ENCODE results near the gene HECA. TPM values are rescaled to one million over a fixed set of nuclear protein-coding genes. Genes with fewer than 3 reads are reported as not detected.
"Not testable (repeated sequence)": the region's sequence is repeated elsewhere in the genome, so short reads cannot be mapped to it uniquely, and the experiment has no call there.

HECA gene, protein sequence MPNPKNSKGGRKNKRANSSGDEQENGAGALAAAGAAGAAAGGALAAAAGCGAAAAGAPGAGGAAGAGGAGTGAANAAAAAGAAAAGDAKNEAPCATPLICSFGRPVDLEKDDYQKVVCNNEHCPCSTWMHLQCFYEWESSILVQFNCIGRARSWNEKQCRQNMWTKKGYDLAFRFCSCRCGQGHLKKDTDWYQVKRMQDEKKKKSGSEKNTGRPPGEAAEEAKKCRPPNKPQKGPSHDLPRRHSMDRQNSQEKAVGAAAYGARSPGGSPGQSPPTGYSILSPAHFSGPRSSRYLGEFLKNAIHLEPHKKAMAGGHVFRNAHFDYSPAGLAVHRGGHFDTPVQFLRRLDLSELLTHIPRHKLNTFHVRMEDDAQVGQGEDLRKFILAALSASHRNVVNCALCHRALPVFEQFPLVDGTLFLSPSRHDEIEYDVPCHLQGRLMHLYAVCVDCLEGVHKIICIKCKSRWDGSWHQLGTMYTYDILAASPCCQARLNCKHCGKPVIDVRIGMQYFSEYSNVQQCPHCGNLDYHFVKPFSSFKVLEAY
- 26.2 TPM for total RNA-seq (ENCODE audit: insufficient read depth, low replicate concordance)

DNA sequence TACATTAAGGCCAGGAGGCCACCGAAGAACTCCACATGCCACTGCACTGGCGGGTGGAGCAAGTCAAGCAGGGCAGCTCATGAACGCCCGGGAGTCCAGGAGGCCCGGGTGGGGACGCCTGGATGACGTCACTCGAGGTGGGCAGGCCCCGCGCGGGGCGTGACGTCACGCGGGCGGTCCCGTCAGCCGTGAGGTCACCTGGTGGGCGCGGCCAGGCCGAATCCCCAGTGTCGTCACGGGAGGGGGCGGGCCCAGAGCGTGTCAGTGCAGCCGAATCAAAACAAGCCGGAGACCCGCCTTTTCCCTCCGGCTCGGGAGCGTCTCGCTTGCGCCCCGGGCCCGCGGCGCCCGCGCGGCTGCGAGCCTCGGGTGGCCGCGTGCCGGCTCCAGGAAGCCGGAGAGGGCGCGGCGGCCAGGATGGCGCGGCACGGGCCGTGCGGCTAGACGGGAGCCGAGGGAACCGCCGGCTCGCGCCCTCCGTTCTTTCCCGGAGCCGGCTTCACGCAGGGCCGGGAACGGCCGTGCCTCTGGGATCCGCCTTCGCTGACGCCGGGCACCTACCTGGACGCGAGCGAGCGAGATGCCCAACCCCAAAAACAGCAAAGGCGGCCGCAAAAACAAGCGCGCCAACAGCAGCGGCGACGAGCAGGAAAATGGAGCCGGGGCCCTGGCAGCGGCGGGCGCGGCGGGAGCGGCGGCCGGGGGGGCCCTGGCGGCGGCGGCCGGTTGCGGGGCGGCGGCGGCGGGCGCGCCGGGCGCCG, at the start of gene HECA:
TSS of gene HECA (plus strand) at position 264 of the 761 bp plus-strand sequence. CDS start at position 581, 317 bp downstream.
- DNase-seq (ENCODE audit: low spot score), result peak; percentile 92

DNA sequence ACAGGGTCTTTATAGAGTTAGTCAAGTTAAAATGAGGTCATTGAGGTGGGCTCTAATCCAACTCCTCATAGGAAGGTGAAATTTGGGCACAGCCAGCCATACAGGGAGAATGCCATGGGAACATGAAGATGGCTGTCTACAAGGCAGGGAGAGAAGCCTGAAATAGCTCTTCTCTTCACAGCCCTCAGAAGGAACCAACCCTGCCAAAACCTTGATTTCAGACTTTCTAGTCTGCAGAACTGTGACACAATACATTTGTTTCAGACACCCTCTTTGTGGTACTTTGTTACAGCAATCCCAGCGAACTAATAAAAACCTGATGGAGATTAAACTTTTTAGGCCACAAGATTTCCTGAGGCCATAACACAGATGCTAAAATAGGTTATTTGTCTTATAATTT, 43.1 kb upstream of the HECA start:
- DNase-seq (ENCODE audit: low spot score), result no peak

DNA sequence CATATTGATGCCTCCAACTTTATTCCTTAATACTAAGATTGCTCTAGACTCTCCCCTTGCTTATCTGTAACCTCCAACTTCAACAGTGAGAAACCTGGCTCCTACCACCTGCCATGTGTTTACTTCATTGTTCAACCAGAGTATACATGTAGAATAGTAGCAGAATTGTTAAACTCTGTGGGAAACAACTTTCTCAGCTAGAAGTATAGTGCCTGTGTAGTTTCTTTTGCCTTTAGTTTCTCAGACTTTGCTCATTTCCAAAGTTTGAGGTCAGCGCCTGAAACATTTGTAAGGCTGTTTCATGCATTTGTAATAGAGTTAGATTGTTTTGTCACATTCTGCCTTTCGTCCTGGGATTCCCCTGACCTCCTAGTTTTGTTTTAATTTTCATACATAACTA, 34.9 kb upstream of the HECA start:
- DNase-seq (ENCODE audit: low spot score), result no peak

DNA sequence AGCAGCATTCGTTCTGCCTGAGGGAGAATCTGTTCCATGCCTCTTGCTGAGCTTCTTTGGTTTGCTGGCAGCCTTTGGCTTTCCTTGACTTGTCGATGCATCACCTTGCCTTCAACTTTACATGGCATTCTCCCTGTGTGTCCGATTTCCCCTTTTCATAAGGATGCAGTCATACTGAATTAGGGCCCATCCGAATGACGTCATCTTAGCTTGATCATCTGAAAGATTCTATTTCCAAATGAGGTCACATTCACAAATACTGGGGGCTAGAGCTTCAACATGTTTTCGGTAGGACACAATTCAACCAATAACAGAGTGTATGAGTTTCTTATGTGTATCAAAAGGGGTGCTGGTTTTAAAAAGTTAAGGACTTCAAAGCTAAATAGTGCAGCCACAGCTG, 27.8 kb upstream of the HECA start:
- no peak for DNase-seq (ENCODE audit: low spot score)

DNA sequence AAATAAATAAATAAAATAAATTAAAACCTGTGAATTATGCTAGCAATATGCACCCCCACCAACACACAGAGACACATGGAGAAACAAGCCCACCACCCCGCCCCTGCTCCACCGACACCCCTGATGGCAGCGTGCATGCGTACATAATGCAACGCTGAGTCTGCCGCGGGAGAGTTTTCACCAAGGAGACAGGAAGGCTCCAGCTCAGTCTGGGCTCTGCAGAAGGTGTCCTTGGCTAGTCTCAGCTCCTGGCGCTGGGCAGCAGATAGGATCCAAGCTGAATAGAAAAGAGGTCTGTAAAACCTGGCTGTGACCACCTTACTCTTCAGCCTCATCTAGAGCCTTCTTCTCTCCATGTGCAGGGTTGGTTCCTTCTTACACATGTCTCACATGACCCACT, 26.5 kb upstream of the HECA start:
- no peak for DNase-seq (ENCODE audit: low spot score)

DNA sequence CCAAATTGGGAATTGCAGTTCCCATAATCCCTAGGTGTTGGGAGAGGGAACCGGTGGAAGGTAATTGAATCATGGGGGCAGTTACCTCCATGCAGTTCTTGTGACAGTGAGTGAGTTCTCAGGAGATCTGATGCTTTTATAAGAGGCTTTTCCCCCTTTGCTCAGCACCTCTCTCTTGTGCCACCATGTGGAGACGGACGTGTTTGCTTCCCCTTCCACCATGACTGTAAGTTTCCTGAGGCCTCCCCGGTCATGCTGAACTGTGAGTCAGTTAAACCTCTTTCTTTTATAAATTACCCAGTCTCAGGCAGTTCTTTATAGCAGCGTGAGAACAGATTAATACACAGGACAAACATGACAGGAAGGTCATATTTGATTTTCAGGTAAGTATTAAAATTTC, 25.3 kb upstream of the HECA start:
- DNase-seq (ENCODE audit: low spot score), result peak; percentile 7

DNA sequence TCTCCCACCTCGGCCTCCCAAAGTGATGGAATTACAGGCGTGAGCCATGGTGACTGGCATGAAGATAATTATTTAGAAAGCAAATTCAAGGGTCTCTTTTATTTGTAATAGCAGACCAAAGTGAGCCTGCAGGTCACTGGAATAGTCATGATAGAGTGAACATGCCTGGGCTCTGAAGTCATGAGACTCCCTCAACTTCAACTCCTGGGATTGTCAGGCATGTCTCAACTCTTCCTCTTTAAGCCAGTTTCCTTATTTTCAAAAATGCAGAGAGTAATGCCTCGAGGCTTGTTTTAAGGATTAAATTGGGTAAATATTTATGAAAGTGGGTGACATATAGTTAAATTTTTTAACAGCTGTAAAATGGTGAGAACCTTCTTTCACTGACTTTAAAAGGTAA, 22.7 kb upstream of the HECA start:
- DNase-seq (ENCODE audit: low spot score), result peak; percentile 61

DNA sequence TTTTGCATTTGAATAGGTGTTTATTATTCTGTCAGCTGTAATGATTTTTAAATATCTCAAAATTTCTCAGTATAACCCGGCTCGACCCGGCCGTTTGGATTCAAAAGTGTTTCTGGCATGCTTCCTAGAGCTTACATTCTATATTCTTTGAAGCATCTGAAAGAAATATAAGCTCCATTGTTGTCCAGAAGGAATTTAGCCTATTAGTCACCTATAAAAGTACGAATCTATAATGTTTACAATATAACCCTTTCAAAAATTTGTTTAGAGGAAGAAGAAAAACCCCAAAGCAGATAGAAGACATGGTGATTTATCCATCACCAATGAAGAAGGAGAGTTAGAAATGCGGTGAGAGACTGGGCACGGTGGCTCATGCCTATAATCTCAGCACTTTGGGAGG, 22.3 kb upstream of the HECA start:
- peak; percentile 4 for DNase-seq (ENCODE audit: low spot score)

DNA sequence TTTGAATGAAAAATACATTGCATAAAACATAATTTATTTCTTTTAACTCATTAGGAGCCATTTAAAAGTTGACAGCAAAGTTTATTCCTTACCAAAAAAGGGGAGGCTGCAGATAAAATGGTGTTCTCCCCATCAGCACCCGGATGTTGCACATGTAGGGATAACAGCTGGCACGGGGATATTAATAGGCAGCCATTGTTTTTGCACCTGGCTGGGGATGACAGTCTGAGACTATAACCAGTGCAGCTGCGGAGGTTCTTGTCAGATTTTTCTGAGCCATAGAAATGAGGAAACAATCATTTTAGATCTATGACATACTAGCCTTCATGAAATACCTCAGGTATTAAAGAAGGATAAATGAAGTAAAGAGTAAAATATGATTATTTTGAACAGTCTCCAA, 20.1 kb upstream of the HECA start:
- no peak for DNase-seq (ENCODE audit: low spot score)

DNA sequence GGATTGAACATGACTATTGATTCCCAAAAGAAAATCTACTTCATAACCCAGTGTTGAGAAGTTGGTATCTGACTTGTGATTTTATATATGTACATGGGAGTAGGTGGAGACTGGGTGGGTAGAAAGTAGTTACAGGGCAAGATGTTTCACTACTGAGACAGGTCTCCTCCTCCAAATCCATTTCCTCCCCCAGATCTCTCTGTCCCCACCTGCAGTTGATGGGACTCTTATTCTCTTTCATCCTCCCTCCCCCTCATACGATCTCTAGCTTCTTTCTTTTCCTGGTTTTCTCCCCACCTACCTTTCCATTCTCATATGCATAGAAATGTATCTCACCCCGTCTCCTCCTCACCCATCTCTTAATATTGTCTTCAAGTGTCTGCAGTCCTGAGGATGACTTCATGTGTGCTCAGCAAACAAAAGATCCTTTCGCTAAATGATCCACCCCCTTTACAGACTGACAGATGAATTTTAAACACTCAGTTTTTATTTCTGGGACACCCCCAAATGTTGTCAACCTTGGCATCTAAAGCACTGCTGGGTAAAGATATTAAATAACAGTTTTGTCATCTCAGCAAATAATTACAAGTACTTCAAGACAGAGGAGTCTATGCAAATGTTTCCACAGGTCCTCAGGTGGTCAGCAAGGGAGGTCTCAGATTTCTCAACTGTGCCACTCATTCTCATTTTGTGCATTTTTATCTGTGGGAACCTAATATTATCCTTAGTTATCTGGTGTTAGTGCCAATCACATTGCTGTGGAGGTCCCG, 18.7 kb upstream of the HECA start:
- no peak for DNase-seq (ENCODE audit: low spot score)

DNA sequence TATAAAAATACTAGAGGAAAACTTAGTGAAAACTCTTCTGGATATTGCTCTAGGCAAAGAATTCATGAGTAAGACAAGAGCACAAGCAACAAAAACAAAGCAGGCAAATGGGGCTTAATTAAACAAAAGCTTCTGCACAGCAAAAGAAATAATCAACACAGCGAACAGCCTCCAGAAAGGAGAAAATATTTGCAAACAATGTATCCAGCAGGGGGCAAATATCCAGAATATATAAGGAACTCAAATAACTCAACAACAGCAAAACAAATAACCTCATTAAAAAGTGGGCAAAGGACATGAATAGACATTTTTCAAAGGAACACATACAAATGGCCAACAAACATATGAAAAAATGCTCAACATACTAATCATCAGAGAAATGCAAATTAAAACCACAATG, 17.1 kb upstream of the HECA start:
- DNase-seq (ENCODE audit: low spot score), result no peak

DNA sequence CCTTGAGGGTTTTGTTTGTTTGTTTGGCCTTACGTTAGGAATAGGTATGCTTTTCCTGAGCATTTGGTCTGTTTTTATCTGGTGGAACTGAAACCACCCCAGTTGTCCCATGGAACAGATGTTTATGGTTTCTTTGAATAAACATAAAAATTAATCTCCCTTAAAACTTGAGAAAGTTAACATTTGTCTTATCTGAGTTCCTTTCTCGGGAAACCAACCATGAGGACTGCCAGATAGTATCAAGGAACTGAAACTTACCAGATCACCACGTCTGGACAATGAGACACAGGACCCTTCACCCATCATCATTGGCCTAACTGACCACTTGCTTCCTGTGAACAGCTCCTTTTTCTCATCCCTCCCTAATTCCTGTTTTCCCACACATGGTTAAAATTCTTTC, 15.3 kb upstream of the HECA start:
- DNase-seq (ENCODE audit: low spot score), result no peak

DNA sequence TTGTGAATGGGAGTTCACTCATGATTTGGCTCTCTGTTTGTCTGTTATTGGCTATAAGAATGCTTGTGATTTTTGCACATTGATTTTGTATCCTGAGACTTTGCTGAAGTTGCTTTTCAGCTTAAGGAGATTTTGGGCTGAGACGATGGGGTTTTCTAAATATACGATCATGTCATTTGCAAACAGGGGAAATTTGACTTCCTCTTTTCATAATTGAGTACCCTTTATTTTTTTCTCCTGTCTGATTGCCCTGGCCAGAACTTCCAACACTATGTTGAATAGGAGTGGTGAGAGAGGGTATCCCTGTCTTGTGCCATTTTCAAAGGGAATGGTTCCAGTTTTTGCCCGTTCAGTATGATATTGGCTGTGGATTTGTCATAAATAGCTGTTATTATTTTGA, 12.1 kb upstream of the HECA start:
- not testable (repeated sequence) for DNase-seq (ENCODE audit: low spot score)

DNA sequence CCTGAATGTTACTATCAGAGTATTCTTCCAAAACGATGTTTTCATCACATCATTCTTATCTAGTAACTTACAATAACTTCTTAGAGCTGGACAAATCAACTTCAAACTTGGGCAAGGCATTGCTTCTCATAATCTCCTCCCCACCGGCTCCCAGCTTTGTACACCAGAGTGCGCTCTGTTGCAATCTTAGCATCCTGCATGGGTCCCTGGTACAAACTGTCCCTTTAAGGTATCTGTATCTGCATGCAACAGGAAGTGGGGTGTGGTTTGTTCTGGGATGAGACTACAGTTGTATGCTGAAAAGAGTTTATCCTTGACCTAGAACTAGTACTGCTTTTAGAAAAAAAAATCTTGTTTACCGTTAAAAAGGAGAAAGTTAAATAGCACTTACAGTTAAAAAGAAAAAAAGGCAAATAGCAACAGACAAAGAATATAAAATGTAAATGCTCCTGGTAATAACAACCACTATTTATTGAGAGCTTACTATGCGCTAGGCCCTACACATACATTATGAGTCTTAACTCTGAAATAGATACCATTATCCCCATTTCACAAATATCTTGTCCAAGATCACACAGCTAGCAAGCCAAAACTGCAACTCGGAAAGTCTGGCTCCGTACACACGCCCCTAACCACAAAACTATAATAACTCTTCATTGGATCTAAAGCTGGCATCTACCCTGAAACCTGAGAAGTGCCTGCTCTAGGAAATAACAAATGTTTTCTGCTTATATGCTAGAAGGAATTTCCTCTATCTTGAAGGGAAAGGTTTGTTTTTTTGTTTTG, 9.8 kb upstream of the HECA start:
- DNase-seq (ENCODE audit: low spot score), result peak; percentile 39

DNA sequence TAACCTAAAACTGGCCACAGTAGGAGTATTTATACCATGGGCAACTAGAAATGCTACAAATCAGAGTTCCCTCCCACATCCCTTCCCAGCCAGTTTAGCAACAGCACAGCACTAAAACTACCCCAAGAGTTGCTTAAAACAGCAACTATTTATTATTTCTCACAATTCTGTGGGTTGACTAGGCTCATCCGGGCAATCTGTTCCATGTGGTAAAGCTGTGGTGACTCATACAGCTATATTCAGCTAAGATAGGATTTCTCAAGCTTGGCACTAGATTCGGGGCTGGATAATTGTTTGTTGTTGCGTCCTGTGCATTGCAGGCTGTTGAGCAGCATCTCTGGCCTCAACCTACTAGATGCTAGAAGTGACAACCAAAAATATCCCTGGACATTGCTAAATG, 8.6 kb upstream of the HECA start:
- no peak for DNase-seq (ENCODE audit: low spot score)

DNA sequence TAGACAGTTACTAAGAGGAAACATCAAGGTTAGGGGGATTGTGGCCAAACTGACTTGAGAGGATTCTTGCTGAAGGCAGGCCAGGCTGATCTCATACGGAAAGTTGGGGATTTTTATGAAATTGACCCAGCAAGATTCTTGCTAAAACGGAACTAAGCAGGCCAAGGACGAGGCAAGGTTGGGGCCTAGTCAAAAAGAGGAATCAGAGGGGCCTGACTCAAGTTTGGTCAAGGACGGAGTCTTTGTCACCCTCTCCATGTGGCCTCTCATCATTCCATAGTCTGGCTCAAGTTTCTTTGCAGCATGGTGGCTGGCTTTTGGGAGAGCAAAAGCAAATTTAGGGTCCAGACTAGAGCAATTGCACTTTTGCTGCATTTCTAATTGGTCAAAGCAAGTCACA, 7.9 kb upstream of the HECA start:
- DNase-seq (ENCODE audit: low spot score), result no peak

DNA sequence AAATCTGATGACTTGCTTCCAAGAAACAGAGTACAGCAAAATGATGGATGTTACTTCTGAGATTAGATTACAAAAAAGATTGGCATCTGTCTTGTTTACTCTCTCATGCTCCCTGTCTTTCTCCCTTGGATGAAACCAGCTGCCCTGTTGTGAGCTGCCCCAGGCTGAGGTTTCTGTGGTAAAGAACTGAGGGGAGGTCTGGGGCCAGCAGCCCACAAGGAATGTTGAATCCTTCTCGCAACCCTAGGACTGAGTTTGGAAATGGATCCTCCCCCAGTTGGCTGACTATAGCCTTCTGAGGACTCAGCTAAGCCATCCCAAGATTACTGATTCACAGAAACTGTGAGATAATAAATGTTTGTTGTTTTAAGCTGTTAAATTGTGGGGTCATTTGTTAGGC, 5.6 kb upstream of the HECA start:
- no peak for DNase-seq (ENCODE audit: low spot score)

DNA sequence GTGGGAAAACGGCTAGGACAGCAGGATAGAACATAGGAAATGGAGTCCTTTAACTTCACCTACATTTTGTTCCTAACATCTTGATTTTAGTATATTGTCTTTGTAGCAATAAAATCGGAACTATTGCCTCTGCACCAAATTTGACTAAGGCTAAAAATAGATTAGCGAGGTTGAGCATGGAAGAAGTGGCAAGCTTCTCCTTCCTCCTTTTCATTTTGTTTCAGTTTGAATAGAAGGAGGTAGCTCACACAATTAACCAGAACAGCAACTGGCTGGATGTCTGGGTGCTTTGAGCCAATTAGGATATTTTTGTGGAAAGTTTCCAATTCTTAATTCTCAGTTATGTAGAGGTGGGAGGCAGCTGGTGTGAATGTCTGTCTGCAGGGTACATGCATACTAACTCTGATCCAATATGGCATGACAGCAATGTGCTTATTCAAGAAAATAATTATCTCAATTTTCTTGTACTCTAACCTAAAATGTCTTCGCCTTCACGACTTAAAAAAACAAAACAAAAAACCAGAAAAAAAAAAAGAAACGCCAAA, 3.1 kb upstream of the HECA start:
- DNase-seq (ENCODE audit: low spot score), result no peak

DNA sequence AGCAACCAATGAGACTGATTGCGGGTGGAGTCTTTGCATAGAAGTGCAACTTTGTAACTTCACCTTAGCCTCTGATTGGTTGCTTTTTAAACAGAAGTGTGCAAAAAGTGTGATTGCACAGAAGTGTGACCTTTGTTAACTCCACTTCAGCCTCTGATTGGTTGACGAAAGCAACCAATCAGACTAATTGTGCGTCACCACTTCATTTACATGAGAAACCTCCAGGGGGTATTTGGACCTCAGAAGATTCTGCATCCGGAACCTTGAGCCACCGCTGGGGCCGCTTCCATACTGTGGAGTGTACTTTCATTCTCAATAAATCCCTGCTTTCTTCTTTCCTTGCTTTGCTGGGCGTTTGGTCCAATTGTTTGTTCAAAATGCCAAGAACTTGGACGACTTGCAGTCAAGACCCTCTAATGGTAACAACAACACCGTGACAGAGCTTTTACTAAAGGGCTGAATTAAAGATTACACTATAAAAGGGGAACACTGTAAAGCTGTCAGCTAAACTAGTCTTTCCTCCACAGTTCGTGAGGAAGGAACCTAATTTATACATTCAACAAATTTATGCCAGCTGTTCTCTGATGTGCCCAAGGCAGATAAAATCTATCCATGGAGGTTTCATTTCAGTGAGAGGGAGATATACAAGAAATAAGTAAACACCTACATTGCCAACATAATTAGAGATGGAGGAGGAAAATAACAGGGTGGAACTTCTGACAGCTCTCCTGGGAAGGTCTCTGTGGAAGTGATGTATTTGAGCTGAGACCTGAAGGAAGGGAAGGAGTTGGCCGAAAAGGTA, 1.4 kb upstream of the HECA start:
- DNase-seq (ENCODE audit: low spot score), result no peak

DNA sequence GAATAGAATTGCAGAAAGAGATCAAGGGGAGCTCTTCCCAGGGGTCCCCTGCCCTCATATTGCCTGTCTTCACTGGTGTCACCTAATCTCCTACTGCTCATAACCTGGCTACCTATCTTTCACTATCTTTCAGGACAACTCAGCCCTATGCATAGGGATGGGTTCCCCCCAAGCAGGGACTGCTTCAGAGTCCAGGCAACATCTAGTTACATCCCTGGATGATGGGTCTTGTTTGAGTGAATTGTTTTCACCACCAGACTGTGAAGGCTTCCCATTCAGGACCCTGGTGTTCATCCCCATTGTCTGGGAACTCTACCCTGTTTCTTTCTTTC, 850 bp upstream of the HECA start:
- no peak for DNase-seq (ENCODE audit: low spot score)

All from umbilical cord (tissue), 2 donors.